Activated naive CD4-positive, alpha-beta T cell treated with anti-CD3 and anti-CD28 coated beads for 36 hours (primary cell): Measurements from ENCODE around the gene FHAD1. TPM values are rescaled to one million over a fixed set of nuclear protein-coding genes. Genes with fewer than 3 reads are reported as not detected.

Experiments
- CTCF ChIA-PET: fragments of 350-600 bp; sonication (Branson Sonifier 250); formaldehyde crosslinking; loops from one replicate; lab custom pipeline; 2021; ENCODE audit warnings: antibody characterized with exemption; lab: Charles Lee
- DNase-seq: peaks from one replicate; pipeline ENCODE4 v3.0.0-alpha.2; 2020
- H3K27ac Mint-ChIP-seq: one replicate; pipeline ENCODE4 v1.8.0; 2021; ENCODE audit warnings: mild to moderate bottlenecking, mixed read lengths
- H3K27me3 Mint-ChIP-seq: one replicate; pipeline ENCODE4 v1.8.0; 2021; ENCODE audit warnings: low read depth, mixed read lengths
- H3K36me3 Mint-ChIP-seq: one replicate; pipeline ENCODE4 v1.8.0; 2021; ENCODE audit warnings: low read depth, mixed read lengths
- H3K4me1 Mint-ChIP-seq: one replicate; pipeline ENCODE4 v1.8.0; 2021; ENCODE audit warnings: low read depth, mixed read lengths
- H3K4me3 Mint-ChIP-seq: one replicate; pipeline ENCODE4 v1.8.0; 2021; ENCODE audit warnings: mild to moderate bottlenecking, moderate library complexity, mixed read lengths
- H3K9me3 Mint-ChIP-seq: one replicate; pipeline ENCODE4 v1.8.0; 2021; ENCODE audit warnings: mixed read lengths
- intact Hi-C: fragments of 100-400 bp; cut with micrococcal nuclease; formaldehyde crosslinking; loops from one replicate; pipeline ENCODE4 v1.15.1; 2023
- total RNA-seq, 2 experiments: library from RNA; stranded (reverse); gene quantifications; one replicate each; pipeline ENCODE4 v1.2.3, GENCODE V29; 2021

The FHAD1 gene
- total RNA-seq, 2 experiments from 2014 or later = 0.45 TPM; not detected in 1

DNA sequence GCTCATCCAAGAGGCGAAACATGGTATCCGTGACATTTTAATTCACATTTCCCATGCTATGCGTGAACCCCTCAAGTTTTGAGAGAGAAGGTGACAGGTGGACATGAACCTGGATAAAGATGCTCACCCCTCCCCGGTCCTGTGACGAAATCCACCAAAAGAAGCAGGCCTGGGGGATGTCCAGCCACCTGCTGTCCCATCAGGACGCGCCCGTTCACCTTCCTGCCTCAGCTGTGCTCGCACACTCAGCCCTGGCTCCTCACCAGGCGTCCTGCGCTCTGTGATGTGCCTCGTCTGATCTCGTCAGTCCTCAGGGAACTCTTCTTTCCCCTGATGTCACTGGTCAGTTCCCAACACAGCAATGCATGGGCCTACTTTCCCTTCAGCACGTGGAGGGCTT is 10.3 kb downstream of the FHAD1 start:
- Mint-ChIP-seq H3K4me3 (no peak overlapping the region), H3K36me3 (no peaks in the 10 kb centered on the region), H3K27me3 (peaks cover 13% of the 10 kb centered on the region), H3K4me1 (peaks cover 32% of the 10 kb centered on the region), H3K27ac (no peak overlapping the region), H3K9me3 (no peaks in the 10 kb centered on the region)
- no peak for DNase-seq
- intact Hi-C loops = no loop called here
- CTCF ChIA-PET = no interaction called here

DNA sequence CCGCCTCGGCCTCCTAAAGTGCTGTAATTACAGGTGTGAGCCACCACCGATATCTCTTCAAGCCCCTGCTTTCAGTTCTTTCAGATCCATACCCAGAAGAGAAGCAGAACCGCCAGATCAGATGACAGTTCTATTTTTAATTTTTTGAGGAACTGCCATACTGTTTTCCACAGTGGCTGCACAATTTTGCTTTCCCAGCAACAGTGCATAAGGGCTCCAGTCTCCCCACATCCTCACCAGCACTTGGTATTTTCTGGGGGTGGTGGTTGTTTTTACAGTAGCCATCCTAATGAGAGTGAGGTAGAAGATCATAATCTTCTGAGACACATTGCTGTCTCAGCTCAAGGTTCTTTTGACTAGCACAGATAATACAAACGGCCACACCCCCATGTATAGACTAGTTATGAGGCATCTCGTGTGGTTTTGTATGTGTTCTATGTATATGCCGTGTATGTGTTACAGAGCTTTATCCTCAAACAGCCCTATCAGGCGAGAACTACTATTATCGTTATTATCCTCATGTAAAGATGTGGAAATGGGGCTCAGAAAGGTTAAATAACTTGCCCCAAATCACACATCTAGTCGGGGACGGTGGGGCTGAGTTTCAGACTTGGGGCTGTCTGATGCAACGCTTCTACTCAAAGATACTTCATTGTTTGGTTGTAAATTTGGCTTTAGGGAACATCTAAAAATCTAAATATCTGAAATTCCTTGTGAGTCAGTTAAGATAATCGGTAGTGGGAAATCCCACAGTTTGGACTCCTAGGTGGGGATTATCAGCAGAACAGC is 12.0 kb downstream of the FHAD1 start:
- CTCF ChIA-PET = no interaction called here
- Mint-ChIP-seq H3K36me3 (no peaks in the 10 kb centered on the region), H3K27ac (no peak overlapping the region), H3K4me1 (peaks cover 18% of the 10 kb centered on the region), H3K4me3 (no peak overlapping the region), H3K9me3 (no peaks in the 10 kb centered on the region), H3K27me3 (peaks cover 24% of the 10 kb centered on the region)
- no peak for DNase-seq
- intact Hi-C loops = no loop called here

DNA sequence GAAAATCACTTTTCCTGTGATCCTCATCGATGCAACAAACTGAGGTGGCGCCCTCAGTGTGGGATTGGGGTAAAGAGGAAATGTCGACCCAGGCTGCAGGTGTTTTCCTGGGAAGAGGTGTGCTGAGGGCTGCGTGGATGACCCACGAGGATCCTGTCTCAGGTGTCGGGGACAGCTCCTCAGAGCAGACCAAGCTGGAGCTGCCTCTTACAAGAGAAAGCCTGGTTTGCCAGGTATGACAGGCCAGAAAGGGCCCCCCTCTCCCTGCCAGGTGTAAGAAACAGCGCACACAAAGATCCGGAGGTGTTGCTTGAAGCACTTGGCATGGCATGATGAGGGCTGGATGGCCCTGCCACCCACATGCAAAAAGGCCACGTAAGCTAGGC is 12.6 kb downstream of the FHAD1 start:
- Mint-ChIP-seq H3K4me3 (no peak overlapping the region), H3K27ac (no peak overlapping the region), H3K4me1 (peaks cover 18% of the 10 kb centered on the region), H3K36me3 (no peaks in the 10 kb centered on the region), H3K9me3 (no peaks in the 10 kb centered on the region), H3K27me3 (peaks cover 29% of the 10 kb centered on the region)
- intact Hi-C loops = no loop called here
- DNase-seq = no peak
- CTCF ChIA-PET = no interaction called here

DNA sequence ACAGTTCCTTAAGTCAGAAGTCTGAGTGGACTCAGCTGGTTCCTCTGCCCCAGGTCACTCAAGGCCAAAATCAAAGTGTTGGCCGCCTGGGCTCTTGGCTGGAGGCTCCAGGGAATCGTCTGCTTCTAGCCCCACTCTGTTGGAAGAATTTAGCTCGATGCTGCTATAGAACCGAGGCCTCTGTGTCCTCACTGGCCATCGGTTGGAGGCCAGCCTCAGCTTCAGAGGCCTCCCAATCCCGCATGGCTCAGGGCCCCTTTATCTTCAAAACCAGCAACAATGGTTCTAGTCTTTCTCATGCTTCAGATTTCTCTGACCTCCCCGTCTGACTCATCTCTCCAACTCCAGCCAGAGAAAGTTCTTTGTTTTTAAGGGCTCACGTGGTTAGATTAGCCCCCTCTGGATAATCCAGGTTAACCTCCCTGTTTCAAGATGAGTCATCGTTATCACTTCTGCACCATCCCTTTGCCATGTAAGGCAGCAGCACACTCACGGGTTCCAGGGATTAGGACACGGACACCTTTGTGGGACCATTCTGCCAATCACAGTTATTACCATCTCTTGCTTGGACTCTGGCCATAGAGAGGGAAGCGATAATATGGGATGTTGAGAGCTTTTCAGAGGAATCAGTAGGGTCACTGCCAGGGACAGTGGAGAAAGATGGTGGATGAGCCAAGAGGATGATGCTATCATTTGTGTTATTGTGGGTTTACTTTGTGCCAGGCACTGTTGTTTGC is 13.6 kb downstream of the FHAD1 start:
- no peaks in the 10 kb centered on the region for H3K36me3 Mint-ChIP-seq
- intact Hi-C loops = no loop called here
- no peaks in the 10 kb centered on the region for H3K9me3 Mint-ChIP-seq
- peaks cover 18% of the 10 kb centered on the region for H3K4me1 Mint-ChIP-seq
- H3K4me3 Mint-ChIP-seq = no peak overlapping the region
- CTCF ChIA-PET = no interaction called here
- DNase-seq = no peak
- H3K27ac Mint-ChIP-seq = no peak overlapping the region
- peaks cover 29% of the 10 kb centered on the region for H3K27me3 Mint-ChIP-seq

DNA sequence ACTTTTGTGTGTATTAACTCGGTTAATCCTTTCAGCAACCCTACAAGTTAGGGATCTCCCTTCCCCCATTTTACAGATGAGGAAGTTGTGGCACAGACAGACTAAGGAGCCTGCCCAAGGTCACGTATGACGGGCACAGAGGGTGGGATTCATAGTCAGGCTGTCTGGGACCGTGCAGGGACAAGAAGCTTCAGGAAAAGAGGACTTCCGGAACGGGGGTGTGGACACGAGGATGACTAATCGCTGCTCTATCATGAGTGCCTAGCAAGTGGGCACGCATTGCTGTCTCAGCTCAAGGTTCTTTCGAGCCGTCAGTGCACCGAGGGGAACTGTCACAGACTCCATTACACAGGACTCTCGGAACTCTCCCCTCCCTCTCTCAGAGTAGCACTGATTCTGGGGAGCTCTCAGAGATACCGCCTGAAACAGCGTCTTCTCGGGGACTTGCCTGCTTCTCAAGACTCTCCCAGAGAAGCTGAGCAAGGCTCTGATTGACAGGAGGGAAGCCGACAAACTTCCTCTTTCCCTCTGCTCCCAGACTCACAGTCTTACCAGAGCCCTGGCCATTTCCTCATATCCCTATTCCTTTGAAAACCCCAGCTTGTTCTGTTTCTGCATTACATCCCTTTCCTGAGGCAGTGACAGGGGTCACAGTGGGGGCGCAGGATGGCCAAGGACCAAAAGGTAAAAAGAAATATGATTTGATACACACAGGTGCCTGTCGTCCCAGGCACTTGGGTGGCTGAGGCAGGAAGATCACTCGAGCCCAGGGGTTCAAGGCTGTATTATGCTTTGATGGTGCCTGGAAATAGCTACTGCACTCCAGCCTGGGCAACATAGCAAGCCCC is 14.4 kb downstream of the FHAD1 start:
- H3K27me3 Mint-ChIP-seq = peaks cover 33% of the 10 kb centered on the region
- peak overlapping the region; percentile 5 for H3K4me3 Mint-ChIP-seq
- no peaks in the 10 kb centered on the region for H3K36me3 Mint-ChIP-seq
- H3K27ac Mint-ChIP-seq = no peak overlapping the region
- no peaks in the 10 kb centered on the region for H3K9me3 Mint-ChIP-seq
- intact Hi-C loops = no loop called here
- DNase-seq = peak; percentile 45
- peaks cover 18% of the 10 kb centered on the region for H3K4me1 Mint-ChIP-seq
- CTCF ChIA-PET = interaction anchor here (1.5 to 2.6 kb wide), 2 partner anchors 11 to 133 kb away, joined by 7 to 10 read pairs; no protein-coding TSS in a partner anchor

DNA sequence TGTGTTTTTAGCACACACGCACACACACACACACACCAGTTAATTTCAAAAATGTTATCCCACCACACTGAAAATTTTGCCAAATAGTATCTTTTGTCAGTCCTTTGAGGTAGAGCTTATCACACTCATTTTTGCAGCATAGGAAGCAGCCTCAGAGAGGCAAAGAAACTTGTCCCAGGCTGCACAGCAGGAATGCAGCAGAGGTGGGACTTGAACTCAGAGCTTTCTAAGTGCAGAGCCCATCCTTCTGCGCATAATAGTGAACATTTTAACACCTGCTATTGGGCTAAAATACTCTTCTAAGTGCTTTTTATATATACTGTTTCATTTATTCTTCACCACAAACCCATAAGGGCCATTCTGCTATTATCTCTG is 15.0 kb downstream of the FHAD1 start:
- no peak for DNase-seq
- no peaks in the 10 kb centered on the region for H3K36me3 Mint-ChIP-seq
- no peak overlapping the region for H3K4me3 Mint-ChIP-seq
- H3K27me3 Mint-ChIP-seq = peaks cover 35% of the 10 kb centered on the region
- CTCF ChIA-PET = interaction anchor here (1.5 to 2.6 kb wide), 2 partner anchors 10 to 133 kb away, joined by 7 to 10 read pairs; no protein-coding TSS in a partner anchor
- no peaks in the 10 kb centered on the region for H3K9me3 Mint-ChIP-seq
- H3K4me1 Mint-ChIP-seq = peaks cover 18% of the 10 kb centered on the region
- no peak overlapping the region for H3K27ac Mint-ChIP-seq
- intact Hi-C loops = no loop called here

DNA sequence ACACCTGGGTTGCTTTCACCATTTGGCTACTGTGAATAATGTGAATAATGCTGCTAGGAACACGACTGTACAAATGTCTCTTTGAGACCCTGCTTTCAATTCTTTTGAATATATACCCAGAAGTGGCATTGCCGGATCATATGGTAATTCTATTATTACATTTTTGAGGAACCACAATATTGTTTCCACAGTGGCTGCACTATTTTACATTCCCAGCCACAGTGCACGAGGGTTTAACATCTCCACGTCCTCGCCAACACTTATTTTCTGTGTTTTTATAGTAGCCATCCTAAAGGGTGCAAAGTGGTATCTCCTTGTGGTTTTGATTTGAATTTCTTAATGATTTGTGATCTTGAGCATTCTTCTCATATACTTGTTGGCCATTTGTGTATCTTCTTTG is 15.7 kb downstream of the FHAD1 start:
- Mint-ChIP-seq H3K27ac (no peak overlapping the region), H3K9me3 (no peaks in the 10 kb centered on the region), H3K27me3 (peaks cover 36% of the 10 kb centered on the region), H3K4me3 (no peak overlapping the region), H3K36me3 (no peaks in the 10 kb centered on the region), H3K4me1 (peaks cover 18% of the 10 kb centered on the region)
- CTCF ChIA-PET = interaction anchor here (0.5 to 2.6 kb wide), 4 partner anchors 9 to 134 kb away, joined by 3 to 10 read pairs (median 6); no protein-coding TSS in a partner anchor
- intact Hi-C loops = no loop called here
- DNase-seq = no peak

DNA sequence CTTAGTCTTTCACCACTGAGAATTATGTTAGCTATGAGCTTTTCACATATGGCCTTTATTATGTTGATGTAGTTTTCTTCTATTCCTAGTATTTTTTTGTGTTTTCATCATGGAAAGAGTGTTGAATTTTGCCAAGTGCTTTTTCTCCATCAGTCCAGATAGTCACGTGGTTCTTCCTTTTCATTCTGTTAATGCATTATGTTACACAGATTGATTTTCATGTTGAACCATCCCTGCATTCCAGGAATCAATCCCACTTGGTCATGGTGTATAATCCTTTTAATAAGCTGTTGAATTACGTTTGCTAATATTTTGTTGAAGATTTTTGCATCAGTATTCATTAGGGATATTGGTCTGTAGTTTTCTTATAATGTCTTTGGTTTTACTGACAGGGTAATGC is 17.7 kb downstream of the FHAD1 start:
- Mint-ChIP-seq H3K36me3 (no peaks in the 10 kb centered on the region), H3K4me3 (no peak overlapping the region), H3K9me3 (no peaks in the 10 kb centered on the region), H3K27ac (no peak overlapping the region), H3K4me1 (peaks cover 16% of the 10 kb centered on the region), H3K27me3 (peaks cover 39% of the 10 kb centered on the region)
- no peak for DNase-seq
- CTCF ChIA-PET = interaction anchor here (0.6 to 1.3 kb wide), 2 partner anchors 16 to 107 kb away, joined by 3 read pairs; no protein-coding TSS in a partner anchor
- intact Hi-C loops = no loop called here

DNA sequence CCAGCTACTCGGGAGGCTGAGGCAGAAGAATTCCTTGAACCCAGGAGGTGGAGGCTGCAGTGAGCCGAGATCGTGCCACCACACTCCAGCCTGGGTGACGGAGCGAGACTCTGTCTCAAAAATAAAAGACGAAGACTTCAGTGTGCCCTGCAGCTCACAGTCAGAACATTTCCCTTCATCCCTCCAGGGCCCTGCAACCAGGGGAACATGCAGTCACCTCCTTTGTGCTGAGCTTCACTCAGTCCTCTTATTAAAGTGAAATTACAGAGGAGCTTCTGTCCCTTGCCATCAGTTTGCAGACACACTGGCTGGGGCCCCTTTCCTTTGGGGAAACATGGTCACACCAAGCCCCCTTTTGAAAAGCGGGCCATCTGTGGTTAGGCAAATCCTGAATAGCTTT is 24.2 kb downstream of the FHAD1 start:
- CTCF ChIA-PET = interaction anchor here (0.7 to 6.4 kb wide), 12 partner anchors 18 to 142 kb away, joined by 3 to 58 read pairs (median 3); no protein-coding TSS in a partner anchor
- H3K36me3 Mint-ChIP-seq = no peaks in the 10 kb centered on the region

DNA sequence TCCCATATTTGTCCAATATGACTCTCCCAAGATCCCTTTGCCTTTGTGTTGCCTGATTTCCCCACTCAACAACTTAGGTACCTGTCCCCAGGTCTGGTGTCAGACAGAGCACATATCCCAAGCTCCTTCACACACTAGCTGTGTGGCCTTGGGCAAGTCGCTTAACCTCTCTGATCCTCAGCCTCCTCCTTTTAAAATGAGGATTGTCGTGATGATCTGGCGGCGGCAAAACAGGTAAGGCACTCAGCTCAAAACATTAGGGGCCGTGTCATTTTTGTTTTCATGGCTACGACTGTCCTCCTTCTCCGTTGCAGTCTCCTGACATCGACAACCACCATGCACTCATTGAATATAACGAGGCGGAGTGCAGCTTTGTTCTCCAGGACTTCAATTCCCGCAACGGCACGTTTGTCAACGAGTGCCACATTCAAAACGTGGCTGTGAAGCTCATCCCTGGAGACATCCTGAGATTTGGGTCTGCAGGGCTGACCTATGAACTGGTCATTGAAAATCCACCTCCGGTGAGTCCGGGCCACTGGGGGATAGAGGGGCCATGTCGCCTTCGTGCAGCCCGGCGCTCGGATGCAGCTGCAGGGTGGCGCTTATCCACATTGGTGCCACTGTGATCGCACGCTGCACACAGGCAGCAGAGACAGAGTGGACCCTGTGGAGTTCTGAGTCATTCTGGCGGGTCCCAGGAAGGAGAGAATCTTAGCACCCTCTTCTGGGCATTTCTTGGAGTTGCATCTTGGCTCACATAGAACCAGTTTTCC is 25.2 kb downstream of the FHAD1 start:
- Mint-ChIP-seq H3K27ac (no peak overlapping the region), H3K4me1 (peaks cover 4% of the 10 kb centered on the region), H3K9me3 (no peaks in the 10 kb centered on the region), H3K27me3 (peaks cover 30% of the 10 kb centered on the region), H3K36me3 (no peaks in the 10 kb centered on the region), H3K4me3 (no peak overlapping the region)
- CTCF ChIA-PET = interaction anchor here (0.6 to 6.4 kb wide), 20 partner anchors 10 to 513 kb away, joined by 3 to 58 read pairs (median 3); no protein-coding TSS in a partner anchor
- DNase-seq = peak; percentile 71
- intact Hi-C loops = loop anchor here (1.0 to 2.0 kb wide), 4 partner anchors 32 to 144 kb away; no protein-coding TSS in a partner anchor

More for the DNA sequence above, 24.2 kb downstream of the FHAD1 start:
- DNase-seq = no peak
- Mint-ChIP-seq H3K27ac (no peak overlapping the region), H3K4me1 (peaks cover 4% of the 10 kb centered on the region), H3K4me3 (no peak overlapping the region), H3K27me3 (peaks cover 31% of the 10 kb centered on the region), H3K9me3 (no peaks in the 10 kb centered on the region)
- intact Hi-C loops = no loop called here

DNA sequence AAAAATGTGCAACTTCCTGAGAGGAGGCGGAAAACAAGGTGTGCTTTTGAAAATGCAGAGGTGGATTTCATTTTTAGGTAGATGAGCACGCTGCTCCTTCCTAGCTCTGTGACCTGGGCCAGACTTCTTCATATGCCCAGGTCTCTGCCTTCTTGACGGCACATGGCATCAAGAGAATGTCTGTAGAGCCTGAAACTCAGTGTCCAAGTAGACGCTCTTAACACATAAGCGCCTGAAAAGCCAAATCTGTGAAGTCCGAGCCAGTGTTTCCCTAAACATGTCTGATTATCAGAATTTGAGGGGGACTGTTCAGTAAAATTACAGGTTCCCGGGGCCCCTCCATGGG is 25.7 kb downstream of the FHAD1 start:
- CTCF ChIA-PET = interaction anchor here (0.6 to 6.4 kb wide), 9 partner anchors 10 to 514 kb away, joined by 3 to 58 read pairs (median 3); no protein-coding TSS in a partner anchor
- H3K4me1 Mint-ChIP-seq = peaks cover 4% of the 10 kb centered on the region
- peaks cover 27% of the 10 kb centered on the region for H3K27me3 Mint-ChIP-seq
- no peak overlapping the region for H3K4me3 Mint-ChIP-seq
- no peaks in the 10 kb centered on the region for H3K9me3 Mint-ChIP-seq
- intact Hi-C loops = loop anchor here (1.0 to 2.0 kb wide), 4 partner anchors 32 to 144 kb away; no protein-coding TSS in a partner anchor
- no peak for DNase-seq
- H3K36me3 Mint-ChIP-seq = no peaks in the 10 kb centered on the region
- H3K27ac Mint-ChIP-seq = no peak overlapping the region
